GM12875 (cell line): ENCODE measurements around the gene GYS2.

Experiments used
- H3K4me3 ChIP-seq: one replicate; pipeline ENCODE4 v1.5.1; 2011; ENCODE audit warnings: low read depth, low read length, control low read depth
- CTCF ChIP-seq: IDR thresholded peaks from 2 replicates; pipeline ENCODE4 v1.5.1; 2011; ENCODE audit warnings: low read depth, mild to moderate bottlenecking, control low read depth, inconsistent platforms, low read length, moderate library complexity, borderline replicate concordance; ENCODE audit not compliant: insufficient read depth

The GYS2 gene

GRCh38 chr12:21580748-21581516 lies 23.7 kb downstream of the GYS2 start:
- H3K4me3 ChIP-seq: no peak overlapping the region
- TF ChIP-seq CTCF: no peak

DNA sequence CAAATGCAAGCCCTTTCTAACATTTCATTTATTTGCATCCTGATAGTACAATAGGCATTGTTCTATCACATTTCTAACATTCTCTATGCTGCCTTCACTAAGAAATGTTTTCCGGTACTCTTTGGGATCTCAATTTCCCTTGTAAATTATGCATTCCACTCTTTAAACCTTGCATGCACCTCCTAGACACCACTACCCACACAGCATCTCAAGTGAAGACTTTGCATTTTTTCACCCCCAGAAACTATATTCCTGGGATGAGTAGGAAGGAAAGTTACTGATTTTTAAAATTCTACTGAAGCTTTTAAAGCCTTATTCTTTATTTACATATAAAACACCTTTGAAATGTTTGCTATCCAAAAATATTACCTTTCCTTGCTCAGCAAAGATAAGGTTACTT lies 27.1 kb downstream of the GYS2 start:
- H3K4me3 ChIP-seq: no peak overlapping the region
- TF ChIP-seq CTCF: no peak

DNA sequence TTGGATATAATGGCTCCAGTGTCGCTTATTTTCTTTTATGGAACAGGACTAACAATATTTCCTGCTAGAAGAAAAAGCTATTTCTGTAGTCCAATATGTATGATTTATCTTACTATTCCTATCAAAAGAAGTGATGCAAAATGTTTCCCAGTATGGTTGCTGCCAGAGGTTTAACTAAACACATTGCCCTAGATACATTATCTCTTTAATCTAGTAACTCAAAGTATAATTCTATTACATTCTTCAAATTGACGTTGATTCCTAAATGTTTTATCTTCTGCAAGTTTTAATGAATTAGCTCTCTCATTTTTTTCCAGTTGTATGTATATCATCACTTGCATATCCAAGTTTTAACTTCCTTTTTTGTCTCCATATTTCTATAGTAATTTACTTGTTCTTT lies 28.2 kb downstream of the GYS2 start:
- TF ChIP-seq CTCF: no peak
- H3K4me3 ChIP-seq: no peak overlapping the region

DNA sequence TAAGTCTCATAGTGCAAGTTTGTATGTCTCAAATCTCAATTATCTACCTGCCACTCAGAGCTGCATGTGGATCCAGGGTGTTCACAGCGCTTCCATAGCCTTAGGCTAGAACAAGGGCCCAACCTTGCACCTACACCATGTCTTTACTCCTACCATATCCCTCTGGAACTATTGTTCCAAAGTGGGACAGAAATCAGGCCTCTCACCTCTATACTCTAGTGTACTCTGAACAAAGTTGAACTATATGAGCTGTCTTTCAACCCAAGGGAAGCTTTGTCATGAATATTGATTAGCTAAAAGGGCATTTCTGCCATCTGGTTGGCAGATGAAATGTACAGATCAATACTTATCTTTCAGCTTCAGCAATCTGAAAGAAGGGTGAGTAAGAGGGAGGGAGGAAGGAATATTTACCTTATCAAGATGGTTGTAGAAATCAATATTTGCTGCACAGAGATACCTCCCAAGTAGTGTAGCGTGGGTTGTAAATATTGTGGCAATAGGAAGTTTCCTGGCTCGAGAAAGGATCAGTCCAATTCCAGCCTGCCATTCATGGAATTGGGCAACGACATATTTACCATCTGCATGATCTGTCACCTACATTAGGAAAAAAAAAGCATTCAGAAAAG lies 30.8 kb downstream of the GYS2 start:
- no peak for TF ChIP-seq CTCF
- H3K4me3 ChIP-seq: no peak overlapping the region

- no peak for TF ChIP-seq CTCF
Measured at GRCh38 chr12:21571046-21571445, 33.6 kb downstream of the GYS2 start.

GRCh38 chr12:21568115-21568514 lies 36.5 kb downstream of the GYS2 start:
- no peak overlapping the region for H3K4me3 ChIP-seq
- no peak for TF ChIP-seq CTCF

More at GRCh38 chr12:21571046-21571445, 33.6 kb downstream of the GYS2 start:
- no peak overlapping the region for H3K4me3 ChIP-seq

GRCh38 chr12:21566907-21567394 lies 37.7 kb downstream of the GYS2 start:
- no peak overlapping the region for H3K4me3 ChIP-seq
- TF ChIP-seq CTCF: no peak
